A549 treated with RU486 at 1 μM for 4 hours (cell line): ENCODE data around the gene KLHDC1. TPM values are rescaled to one million over a fixed set of nuclear protein-coding genes. Genes with fewer than 3 reads are reported as not detected.

Experiments used
- total RNA-seq: library from RNA; stranded (reverse); fragments of 200-300 nt; extraction: Qiagen RNA extraction; gene quantifications from 5 replicates; pipeline ENCODE4 v1.2.3, GENCODE V29; 2022; ENCODE audit warnings: low read depth

The KLHDC1 gene
- 0.17 to 0.76 TPM (median 0.36 TPM) in 5 replicates for total RNA-seq

GRCh38 chr14:49692811-49693734 is at the start of gene KLHDC1:
TSS of gene KLHDC1 (plus strand) at chr14:49693120. CDS start at chr14:49693195, 75 bp downstream.

GRCh38 chr14:49687942-49688700 is 4.8 kb upstream of the KLHDC1 start, which contains the start of gene POLE2:
TSS of gene POLE2 (minus strand) at chr14:49688214. CDS start at chr14:49688203, 11 bp downstream.

GRCh38 chr14:49767571-49768300 is 74.8 kb downstream of the KLHDC1 start, which contains the start of gene KLHDC2:
TSS of gene KLHDC2 (plus strand) at chr14:49768153. CDS start at chr14:49768469, 316 bp downstream.

Other genes starting within 250 kb of the KLHDC1 start
- gene RPS29, start 106.7 kb upstream of the KLHDC1 start, total RNA-seq: 4,168 to 5,184 TPM (median 4,607 TPM) in 5 replicates
- 33.2 to 48.6 TPM (median 47.9 TPM) in 5 replicates for gene LRR1, start 94.2 kb upstream of the KLHDC1 start, total RNA-seq
- gene RPL36AL, start 72.5 kb upstream of the KLHDC1 start, total RNA-seq: 408 to 540 TPM (median 439 TPM) in 5 replicates
- gene MGAT2, start 72.3 kb upstream of the KLHDC1 start, total RNA-seq: 39.9 to 52.4 TPM (median 49.0 TPM) in 5 replicates
- 8.1 to 15.6 TPM (median 12.9 TPM) in 5 replicates for gene DNAAF2, start 57.9 kb upstream of the KLHDC1 start, total RNA-seq
- 8.3 to 15.6 TPM (median 13.8 TPM) in 5 replicates for gene POLE2, start 4.9 kb upstream of the KLHDC1 start, total RNA-seq
- 24.8 to 38.0 TPM (median 34.7 TPM) in 5 replicates for gene KLHDC2, start 75.0 kb downstream of the KLHDC1 start, total RNA-seq
- 18.3 to 39.8 TPM (median 34.4 TPM) in 5 replicates for gene NEMF, start 159.7 kb downstream of the KLHDC1 start, total RNA-seq
- gene ARF6, start 200.0 kb downstream of the KLHDC1 start, total RNA-seq: 54.1 to 78.3 TPM (median 73.3 TPM) in 5 replicates